ENCODE data around the gene ACTR2.

Gene ACTR2

DNA sequence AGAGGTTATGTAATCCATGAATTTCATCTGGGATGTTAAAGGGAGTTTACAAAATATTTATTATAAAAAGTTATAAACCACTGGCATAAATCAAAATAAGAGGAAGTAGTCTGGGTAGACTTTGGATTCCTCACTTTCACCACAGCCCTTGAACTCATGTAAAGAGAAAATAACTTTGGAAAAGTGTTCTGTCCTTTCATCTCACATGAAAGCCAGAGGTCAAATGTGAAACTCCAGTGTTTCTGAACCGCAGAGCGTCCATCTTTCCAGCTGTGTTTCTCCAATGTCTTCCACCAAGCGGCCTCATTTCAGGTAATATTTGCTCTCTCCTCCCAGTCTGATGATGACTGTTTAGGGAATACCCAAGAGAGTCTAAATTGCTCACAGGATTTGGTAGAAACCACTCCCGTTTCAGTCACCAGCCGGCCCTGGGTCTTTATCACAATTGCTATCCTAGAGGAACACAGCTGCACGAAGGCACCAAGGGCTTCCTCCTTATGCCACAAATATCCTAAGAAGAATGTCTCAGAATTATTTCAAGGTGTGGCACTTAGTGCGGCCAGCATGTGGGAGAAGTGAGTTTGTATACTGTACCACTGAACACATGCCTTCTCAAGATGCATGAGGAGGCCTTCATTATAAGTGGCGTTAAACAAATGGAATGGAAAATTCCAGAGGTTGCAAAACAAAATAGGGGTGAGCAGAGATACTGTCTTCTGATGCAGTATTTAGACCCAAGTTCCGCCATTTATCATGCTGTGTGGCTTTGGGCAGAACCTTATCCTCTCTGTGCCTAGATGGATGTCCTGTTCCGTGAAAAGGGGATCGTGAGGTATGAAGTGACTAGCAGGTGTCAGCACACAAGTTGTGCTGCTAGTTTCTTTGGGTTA lies 63.8 kb downstream of the ACTR2 start:
- H3K79me2 ChIP-seq (ENCODE audit: low read length) = no peaks in the 10 kb centered on the region
- no peak for TF ChIP-seq EZH2phosphoT487 (IDR thresholded peaks at IDR 0.05; ENCODE audit: low read depth)
- TF ChIP-seq, protein P1, sequence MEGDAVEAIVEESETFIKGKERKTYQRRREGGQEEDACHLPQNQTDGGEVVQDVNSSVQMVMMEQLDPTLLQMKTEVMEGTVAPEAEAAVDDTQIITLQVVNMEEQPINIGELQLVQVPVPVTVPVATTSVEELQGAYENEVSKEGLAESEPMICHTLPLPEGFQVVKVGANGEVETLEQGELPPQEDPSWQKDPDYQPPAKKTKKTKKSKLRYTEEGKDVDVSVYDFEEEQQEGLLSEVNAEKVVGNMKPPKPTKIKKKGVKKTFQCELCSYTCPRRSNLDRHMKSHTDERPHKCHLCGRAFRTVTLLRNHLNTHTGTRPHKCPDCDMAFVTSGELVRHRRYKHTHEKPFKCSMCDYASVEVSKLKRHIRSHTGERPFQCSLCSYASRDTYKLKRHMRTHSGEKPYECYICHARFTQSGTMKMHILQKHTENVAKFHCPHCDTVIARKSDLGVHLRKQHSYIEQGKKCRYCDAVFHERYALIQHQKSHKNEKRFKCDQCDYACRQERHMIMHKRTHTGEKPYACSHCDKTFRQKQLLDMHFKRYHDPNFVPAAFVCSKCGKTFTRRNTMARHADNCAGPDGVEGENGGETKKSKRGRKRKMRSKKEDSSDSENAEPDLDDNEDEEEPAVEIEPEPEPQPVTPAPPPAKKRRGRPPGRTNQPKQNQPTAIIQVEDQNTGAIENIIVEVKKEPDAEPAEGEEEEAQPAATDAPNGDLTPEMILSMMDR (IDR thresholded peaks at IDR 0.05; ENCODE audit: low read depth, low read length) = no peak
- no peak overlapping the region for H2AFZ ChIP-seq (ENCODE audit: low read depth, low read length)
- no peaks in the 10 kb centered on the region for H4K20me1 ChIP-seq (ENCODE audit: insufficient read depth, low read length)
- no peaks in the 10 kb centered on the region for H3K36me3 ChIP-seq (replicated peaks; ENCODE audit: low read depth, low read length)
- H3K27ac ChIP-seq (ENCODE audit: low read length) = no peak overlapping the region
- H3K4me1 ChIP-seq (ENCODE audit: low read length) = peaks cover 4% of the 10 kb centered on the region; the same call in 1 of the 2 replicates
- H3K27me3 ChIP-seq (ENCODE audit: low read depth, low read length) = no peaks in the 10 kb centered on the region
- H3K4me2 ChIP-seq (ENCODE audit: low read length) = no peak overlapping the region
- H3K9ac ChIP-seq (ENCODE audit: low read length) = no peak overlapping the region
- no peak overlapping the region for H3K4me3 ChIP-seq (ENCODE audit: low read length)
- H3K9me3 ChIP-seq (ENCODE audit: insufficient read depth, low read length) = no peaks in the 10 kb centered on the region

DNA sequence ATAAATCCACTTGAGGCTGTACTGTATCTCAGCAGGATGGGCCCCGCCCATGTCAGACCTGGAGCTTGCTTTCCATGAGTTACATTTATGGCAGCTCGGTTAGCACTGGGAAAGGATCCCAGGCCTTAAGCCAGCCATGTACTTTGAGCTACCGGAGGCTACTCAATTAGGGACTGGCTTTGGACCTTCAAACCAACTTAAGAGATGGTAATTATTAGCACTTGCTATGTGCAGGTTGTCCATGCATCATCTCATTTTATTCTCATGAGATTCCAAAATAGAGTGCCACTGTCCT lies 64.4 kb downstream of the ACTR2 start:
- Histone ChIP-seq H3K27ac (ENCODE audit: low read length) (no peak overlapping the region), H3K79me2 (ENCODE audit: low read length) (no peaks in the 10 kb centered on the region), H3K9ac (ENCODE audit: low read length) (no peak overlapping the region), H3K4me2 (ENCODE audit: low read length) (no peak overlapping the region), H3K4me1 (ENCODE audit: low read length) (no peaks in the 10 kb centered on the region), H3K27me3 (ENCODE audit: low read depth, low read length) (no peaks in the 10 kb centered on the region), H2AFZ (ENCODE audit: low read depth, low read length) (no peak overlapping the region), H3K36me3 (replicated peaks; ENCODE audit: low read depth, low read length) (no peaks in the 10 kb centered on the region), H4K20me1 (ENCODE audit: insufficient read depth, low read length) (no peaks in the 10 kb centered on the region), H3K4me3 (ENCODE audit: low read length) (no peak overlapping the region), H3K9me3 (ENCODE audit: insufficient read depth, low read length) (no peaks in the 10 kb centered on the region)
- TF ChIP-seq, protein P1 (IDR thresholded peaks at IDR 0.05; ENCODE audit: low read depth, low read length) = no peak
- no peak for TF ChIP-seq EZH2phosphoT487 (IDR thresholded peaks at IDR 0.05; ENCODE audit: low read depth)

DNA sequence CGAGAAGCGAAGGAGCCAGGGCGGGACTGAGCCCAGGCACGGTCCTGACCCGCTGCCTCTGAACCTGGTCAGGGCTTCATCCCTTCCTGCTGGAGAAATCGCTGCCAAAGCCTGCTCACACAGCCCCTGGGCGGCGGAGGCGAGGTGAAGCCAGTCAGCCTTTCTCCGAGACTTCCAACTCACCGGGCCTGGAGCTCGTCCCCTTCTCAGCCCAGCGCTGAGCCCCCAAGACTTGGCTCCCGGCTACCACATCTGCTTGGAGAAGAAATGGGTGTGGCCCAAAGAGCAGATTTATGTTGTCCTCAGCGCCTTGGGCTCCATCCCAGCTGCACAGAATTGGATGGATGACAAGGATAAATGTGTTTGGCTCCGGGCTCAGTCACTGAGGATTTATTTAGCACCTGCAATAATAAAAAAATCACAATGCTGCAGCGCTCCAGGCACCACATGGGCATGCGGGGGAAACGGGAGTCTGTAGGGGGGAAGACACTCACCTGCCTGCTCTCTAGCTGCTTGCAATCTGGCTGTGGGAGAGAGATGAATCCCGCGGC lies 64.9 kb downstream of the ACTR2 start:
- no peak overlapping the region for H3K9ac ChIP-seq (ENCODE audit: low read length)
- TF ChIP-seq EZH2phosphoT487 (IDR thresholded peaks at IDR 0.05; ENCODE audit: low read depth) = no peak
- TF ChIP-seq, protein P1 (IDR thresholded peaks at IDR 0.05; ENCODE audit: low read depth, low read length) = no peak
- no peak overlapping the region for H3K27ac ChIP-seq (ENCODE audit: low read length)
- no peaks in the 10 kb centered on the region for H4K20me1 ChIP-seq (ENCODE audit: insufficient read depth, low read length)
- no peak overlapping the region for H2AFZ ChIP-seq (ENCODE audit: low read depth, low read length)
- H3K4me2 ChIP-seq (ENCODE audit: low read length) = no peak overlapping the region
- no peaks in the 10 kb centered on the region for H3K79me2 ChIP-seq (ENCODE audit: low read length)
- H3K4me3 ChIP-seq (ENCODE audit: low read length) = no peak overlapping the region
- H3K4me1 ChIP-seq (ENCODE audit: low read length) = no peaks in the 10 kb centered on the region
- no peaks in the 10 kb centered on the region for H3K9me3 ChIP-seq (ENCODE audit: insufficient read depth, low read length)
- no peaks in the 10 kb centered on the region for H3K36me3 ChIP-seq (replicated peaks; ENCODE audit: low read depth, low read length)
- no peaks in the 10 kb centered on the region for H3K27me3 ChIP-seq (ENCODE audit: low read depth, low read length)

DNA sequence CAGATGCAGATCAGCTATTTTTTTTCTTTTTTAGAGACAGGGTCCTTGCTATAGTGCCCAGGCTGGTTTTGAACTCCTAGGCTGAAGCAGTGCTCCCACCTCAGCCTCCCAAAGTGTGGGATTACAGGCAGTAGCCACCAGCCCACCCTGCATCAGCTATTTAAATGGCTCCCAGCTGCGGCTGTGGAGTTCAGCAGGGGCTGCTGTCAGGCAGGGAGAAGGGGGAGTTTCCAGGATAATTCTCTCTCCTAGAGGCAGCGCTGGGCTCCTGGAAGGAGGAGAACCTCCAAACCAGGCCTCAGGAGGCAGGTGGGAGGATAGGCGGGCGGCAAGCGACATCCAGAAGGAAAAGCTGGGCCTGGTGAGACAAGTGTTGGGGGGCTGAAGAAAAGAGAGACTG lies 65.7 kb downstream of the ACTR2 start:
- H4K20me1 ChIP-seq (ENCODE audit: insufficient read depth, low read length) = no peaks in the 10 kb centered on the region
- TF ChIP-seq EZH2phosphoT487 (IDR thresholded peaks at IDR 0.05; ENCODE audit: low read depth) = no peak
- TF ChIP-seq, protein P1 (IDR thresholded peaks at IDR 0.05; ENCODE audit: low read depth, low read length) = no peak
- no peaks in the 10 kb centered on the region for H3K9me3 ChIP-seq (ENCODE audit: insufficient read depth, low read length)
- H3K9ac ChIP-seq (ENCODE audit: low read length) = no peak overlapping the region
- H3K4me1 ChIP-seq (ENCODE audit: low read length) = no peaks in the 10 kb centered on the region
- H3K27ac ChIP-seq (ENCODE audit: low read length) = no peak overlapping the region
- no peaks in the 10 kb centered on the region for H3K27me3 ChIP-seq (ENCODE audit: low read depth, low read length)
- no peaks in the 10 kb centered on the region for H3K79me2 ChIP-seq (ENCODE audit: low read length)
- no peak overlapping the region for H2AFZ ChIP-seq (ENCODE audit: low read depth, low read length)
- no peaks in the 10 kb centered on the region for H3K36me3 ChIP-seq (replicated peaks; ENCODE audit: low read depth, low read length)
- no peak overlapping the region for H3K4me2 ChIP-seq (ENCODE audit: low read length)
- H3K4me3 ChIP-seq (ENCODE audit: low read length) = no peak overlapping the region

Measured in OCI-LY3 (cell line).